ENCODE measurements around the gene HOXD9.

The HOXD9 gene

GRCh38 chr2:176122683-176123410 is at the start of gene HOXD9:
Gene HOXD9 (plus strand): TSS chr2:176122719. CDS start chr2:176122769, 50 bp downstream.
- no peak for DNase-seq

- DNase-seq: no peak
These were observed 49.3 kb upstream of the HOXD9 start for GRCh38 chr2:176072951-176073904.

GRCh38 chr2:176074919-176075425 is 47.5 kb upstream of the HOXD9 start:
- DNase-seq: no peak

DNA sequence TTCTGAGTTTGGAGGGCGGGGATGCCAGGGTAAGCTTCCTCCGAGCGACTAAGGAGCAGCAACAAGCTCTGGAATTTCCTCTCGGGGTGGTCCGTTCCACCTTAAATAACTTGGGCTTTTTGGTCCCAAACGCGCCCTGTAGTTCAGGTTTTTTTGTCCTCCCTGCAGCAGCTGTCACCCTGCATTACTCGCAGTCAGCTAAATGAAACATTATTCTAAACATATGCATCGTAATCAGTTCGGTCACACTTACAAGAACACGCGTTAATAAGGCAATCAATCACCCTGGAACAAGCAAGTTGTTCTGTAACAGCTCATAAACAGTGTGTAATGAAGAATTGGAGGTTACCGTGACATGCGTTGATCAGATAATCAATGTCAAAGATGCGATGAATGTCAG is 47.0 kb upstream of the HOXD9 start:
- DNase-seq: no peak

- DNase-seq: no peak
These were observed 46.5 kb upstream of the HOXD9 start for GRCh38 chr2:176076063-176076462.

DNA sequence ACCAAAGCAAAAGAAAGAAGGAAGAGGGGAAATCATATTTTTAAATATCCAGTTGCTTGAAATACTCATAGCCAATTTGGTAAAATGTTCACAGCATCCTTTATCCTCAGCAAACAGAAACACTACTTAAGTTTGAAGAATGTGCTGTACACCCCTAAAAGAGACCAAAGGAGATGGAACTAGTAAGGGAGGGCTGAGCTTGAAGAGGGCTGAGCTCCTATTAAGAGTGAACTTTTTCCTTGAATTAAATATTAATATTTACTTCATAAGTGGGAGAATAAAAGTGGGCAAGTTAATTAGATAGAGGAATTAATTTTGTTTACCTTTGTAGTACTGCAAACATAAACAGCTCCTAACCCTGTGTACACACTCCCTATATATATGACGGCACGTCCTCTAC is 45.7 kb upstream of the HOXD9 start:
- no peak for DNase-seq

DNA sequence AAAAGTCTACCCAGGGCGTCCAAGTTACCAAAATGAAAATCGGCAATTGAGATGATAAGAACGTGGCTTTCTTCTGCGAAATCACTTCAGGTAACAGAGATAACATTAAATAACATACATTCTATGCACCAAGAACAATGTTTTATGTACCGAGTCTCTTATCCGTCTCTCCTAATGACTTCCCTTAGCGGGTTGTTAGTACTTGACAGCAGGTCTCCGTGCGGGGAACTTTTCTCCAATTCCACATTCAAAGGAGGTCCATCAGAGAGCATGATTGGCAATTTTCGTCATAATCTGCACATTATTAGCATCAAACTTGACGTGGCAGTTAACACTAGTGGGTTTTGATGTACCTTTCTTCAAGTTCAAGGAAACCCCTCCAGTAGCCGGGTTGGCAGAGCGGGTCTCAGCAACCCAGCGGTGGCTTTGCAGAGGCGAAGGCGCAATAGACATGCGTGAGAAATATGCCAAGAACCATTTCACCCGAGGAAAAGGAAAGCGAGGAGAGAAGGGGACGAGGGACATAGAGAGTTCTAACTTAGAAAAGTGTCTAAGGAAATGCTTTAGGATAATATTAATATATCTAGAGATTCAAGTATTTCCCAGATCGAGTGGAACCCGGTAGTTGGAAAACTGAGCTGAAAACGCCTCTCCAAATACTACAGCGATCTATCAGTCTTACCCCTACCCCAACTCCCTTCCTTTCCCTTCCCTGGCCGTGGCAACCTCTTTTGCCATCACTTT is 43.8 kb upstream of the HOXD9 start:
- no peak for DNase-seq

GRCh38 chr2:176079285-176079830 is 43.2 kb upstream of the HOXD9 start:
- no peak for DNase-seq

DNA sequence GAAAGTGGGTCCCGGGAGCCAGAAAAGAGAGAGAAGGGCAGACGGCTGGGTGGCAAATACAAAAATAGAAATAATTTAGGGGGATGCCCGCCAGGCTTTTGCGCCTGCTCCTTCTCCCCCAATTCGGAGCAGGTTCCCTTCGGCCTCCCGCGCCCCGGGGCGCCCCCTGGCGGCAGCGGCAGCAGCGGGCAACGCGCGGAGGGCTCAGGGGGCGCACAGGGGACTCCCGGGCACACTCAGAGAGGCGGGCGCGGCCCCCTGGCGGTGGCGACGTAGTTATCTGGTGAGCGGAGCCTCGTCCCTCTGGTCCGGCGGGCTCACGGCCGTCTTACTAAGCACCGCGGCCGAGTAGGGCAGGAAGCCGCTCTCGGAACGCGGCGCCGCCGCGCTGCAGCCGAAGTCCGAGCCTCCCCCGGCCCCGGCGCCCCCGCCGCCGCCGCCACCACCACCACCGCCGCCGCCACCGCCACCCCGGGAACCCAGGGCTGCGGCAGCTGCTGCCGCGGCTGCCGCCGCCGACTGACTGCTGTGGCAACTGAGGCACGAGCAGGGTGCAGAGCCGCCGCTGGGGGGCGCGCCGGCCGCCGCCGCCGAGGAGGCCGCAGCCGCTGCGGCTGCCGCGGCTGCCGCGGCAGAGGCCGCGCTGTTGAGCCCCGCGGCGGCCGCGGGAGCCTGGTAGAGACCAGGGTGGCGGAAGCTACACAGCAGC is 42.5 kb upstream of the HOXD9 start:
- DNase-seq: peak; percentile 39

- no peak for DNase-seq
These were observed 41.8 kb upstream of the HOXD9 start for GRCh38 chr2:176080540-176081375.

DNA sequence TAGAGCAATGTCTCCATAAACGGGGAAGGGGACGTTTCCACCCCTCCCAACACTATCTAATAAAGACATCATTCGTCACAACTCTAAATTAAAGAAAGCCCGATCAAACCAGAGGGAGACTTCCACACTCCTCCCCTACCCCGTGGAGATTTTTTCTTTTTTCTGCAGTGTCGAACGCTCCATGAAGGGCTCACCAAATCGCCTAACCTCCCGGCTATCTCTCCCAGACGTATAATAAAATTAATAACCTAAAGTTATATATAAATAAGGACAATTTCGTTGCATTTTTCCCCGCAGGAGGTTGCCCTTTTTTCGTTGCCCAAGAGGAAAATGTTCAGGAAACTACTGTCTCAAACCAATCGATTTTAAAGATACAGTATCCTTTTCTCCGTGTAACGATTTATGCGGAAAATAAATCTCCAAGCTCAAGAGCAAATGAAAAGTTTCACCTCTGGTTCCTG is 41.1 kb upstream of the HOXD9 start:
- no peak for DNase-seq

- DNase-seq: no peak
These were observed 40.5 kb upstream of the HOXD9 start for GRCh38 chr2:176081837-176082524.

GRCh38 chr2:176082525-176082823 is 40.0 kb upstream of the HOXD9 start:
- DNase-seq: no peak

DNA sequence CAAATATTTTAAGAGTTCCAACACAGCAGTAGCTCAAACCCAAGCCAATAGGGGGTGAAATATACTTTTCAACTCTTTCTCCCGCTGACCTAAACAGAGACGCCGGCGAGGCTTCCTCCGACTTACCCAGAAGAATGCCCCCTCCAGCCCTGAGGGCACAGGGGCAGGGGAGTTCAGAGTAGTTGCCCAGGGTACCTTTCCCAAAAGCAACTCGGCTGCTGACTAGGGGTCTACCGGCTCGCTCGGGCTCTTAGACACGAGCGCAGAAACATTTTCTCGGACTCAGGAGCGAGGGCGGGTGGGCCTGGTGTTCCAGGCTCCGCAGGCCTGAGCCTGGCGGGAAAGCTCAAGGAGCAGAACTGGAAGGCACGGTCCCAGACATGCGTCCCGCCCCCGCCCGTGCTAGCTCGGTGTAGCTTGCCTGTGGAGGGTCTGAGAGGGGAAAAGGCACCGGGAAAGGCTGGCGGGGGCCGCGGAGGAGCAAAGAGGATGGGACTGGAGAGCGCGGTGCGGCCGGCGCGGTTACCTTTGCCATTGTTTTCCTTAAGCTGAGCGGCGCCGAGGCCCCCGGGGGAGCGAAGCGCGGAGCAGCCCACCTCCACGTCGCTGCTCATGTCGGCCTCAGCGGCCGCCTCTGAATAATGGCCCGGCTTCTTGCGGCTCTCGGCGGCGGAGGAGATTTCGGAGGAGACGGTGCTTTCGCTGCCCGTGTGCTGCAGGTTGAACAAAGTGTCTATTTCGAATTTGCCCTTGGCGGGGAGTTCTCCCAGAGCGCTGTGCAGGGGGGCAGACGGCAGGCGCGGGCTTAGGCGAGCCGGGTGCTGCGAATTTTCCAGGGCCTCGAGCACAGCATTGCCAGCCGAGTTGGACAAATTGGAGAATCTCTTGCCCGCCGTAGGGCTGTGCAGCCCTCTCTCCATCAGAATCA is 39.4 kb upstream of the HOXD9 start:
- DNase-seq: no peak

- DNase-seq: no peak
These were observed 38.7 kb upstream of the HOXD9 start, which contains the start of gene EVX2 for GRCh38 chr2:176083796-176084261. Gene EVX2 (minus strand): TSS chr2:176083962. CDS start chr2:176083776, 186 bp downstream.

GRCh38 chr2:176084611-176085119 is 37.9 kb upstream of the HOXD9 start:
- no peak for DNase-seq

DNA sequence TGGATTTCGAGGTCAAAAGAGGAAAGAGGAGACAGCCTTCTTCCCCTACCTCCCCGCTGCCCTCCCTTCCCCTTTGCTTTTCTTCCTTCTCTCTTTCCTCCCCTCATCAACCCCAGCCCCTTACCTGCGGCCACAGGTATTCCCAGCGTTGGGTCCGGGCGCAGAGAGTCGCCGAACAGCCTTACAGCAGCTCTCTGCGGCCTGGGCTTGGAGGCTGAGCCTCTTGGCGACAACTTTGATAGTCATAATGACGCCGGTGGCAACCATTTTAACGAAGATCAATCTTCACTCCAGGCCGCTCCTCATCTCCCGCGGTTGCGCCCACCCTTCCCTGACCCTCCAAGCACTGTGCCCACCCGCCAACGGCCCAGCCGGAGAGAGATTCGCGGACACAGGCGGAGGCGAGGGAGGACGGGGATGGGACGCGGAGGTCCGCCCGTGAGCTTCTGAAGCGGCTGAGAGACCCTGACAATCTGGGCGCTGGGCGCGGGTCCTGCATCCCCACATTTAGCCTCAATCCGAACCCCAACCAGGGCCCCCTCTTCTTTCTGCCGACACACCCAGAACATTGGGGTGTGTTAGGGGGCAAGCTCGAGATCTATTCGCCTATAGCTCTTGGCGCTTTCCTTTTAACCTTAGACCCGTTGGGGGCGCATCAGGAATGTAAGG is 37.3 kb upstream of the HOXD9 start:
- DNase-seq: no peak
